ENCODE measurements around the gene CDK11B.

DNA sequence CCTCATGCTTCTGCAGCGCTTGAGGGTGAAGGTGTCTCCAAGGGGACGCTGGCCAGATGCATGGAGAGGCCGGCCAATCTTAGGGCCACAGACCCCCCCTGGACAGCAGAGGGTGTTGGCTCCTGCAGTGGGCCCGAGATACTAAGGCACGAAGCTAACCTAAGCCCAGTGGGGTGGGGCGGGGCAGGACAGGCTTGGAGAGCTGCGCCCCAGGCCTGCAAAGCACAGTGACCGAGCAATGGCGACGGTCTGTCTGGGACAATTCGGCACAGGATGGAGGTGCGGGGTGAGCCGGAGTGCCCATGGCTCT is 60.1 kb downstream of the CDK11B start:
- TF ChIP-seq CTCF (IDR thresholded peaks at IDR 0.05) (no peak), POLR2A (IDR thresholded peaks at IDR 0.05) (no peak)
